ENCODE measurements around the gene RNF113B.

The RNF113B gene

DNA sequence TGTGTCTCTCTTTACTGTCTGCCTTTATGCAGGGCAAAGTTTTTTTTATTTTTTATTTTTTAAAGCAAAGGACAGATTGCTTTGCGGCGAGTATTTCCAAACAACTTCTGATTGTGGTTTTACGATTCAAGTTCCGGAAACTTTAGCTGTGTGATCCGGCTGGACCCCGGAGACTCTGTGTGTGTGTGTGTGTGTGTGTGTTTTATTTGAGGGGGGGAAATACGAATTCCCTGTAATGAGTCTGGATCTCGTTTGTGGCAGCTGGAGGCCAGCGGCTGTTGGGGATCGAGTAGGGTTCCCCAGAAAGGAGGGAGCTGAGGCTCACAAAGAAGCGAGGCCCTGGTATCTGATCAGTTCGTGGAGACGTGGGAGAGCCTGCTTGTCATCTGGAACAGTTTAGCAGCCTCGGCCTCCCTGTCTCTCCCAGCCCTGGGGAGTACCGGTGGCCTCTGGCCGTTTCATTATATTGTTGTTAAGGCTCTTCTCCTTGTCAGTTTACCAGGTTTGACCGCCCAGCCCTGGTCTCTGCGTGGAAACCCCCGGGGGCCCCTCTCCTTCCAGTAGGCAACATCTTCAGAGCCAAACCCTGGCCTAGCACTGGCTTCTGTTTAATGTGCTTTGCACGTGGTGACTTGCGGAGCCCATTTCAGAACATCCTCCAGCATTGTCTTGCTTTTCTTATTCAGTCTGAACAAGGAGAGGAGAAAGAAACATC is 32.9 kb downstream of the RNF113B start:
- Histone ChIP-seq H3K4me3 (ENCODE audit: severe bottlenecking) (peak overlapping the region; percentile 80), H3K27me3 (ENCODE audit: insufficient read depth, poor library complexity, severe bottlenecking) (no peaks in the 10 kb centered on the region), H3K36me3 (ENCODE audit: low read depth) (no peaks in the 10 kb centered on the region), H3K4me1 (ENCODE audit: insufficient read depth, poor library complexity, severe bottlenecking) (peaks cover 9% of the 10 kb centered on the region), H3K9me3 (ENCODE audit: severe bottlenecking) (no peaks in the 10 kb centered on the region), H3K27ac (ENCODE audit: poor library complexity, severe bottlenecking) (peak overlapping the region; percentile 36)
- ATAC-seq (ENCODE audit: low read depth) (peak; percentile 11; the same call in 1 of the 3 replicates), DNase-seq (ENCODE audit: low spot score) (no peak)
- TF ChIP-seq, protein P1, sequence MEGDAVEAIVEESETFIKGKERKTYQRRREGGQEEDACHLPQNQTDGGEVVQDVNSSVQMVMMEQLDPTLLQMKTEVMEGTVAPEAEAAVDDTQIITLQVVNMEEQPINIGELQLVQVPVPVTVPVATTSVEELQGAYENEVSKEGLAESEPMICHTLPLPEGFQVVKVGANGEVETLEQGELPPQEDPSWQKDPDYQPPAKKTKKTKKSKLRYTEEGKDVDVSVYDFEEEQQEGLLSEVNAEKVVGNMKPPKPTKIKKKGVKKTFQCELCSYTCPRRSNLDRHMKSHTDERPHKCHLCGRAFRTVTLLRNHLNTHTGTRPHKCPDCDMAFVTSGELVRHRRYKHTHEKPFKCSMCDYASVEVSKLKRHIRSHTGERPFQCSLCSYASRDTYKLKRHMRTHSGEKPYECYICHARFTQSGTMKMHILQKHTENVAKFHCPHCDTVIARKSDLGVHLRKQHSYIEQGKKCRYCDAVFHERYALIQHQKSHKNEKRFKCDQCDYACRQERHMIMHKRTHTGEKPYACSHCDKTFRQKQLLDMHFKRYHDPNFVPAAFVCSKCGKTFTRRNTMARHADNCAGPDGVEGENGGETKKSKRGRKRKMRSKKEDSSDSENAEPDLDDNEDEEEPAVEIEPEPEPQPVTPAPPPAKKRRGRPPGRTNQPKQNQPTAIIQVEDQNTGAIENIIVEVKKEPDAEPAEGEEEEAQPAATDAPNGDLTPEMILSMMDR (IDR thresholded peaks at IDR 0.05; ENCODE audit: poor library complexity, severe bottlenecking): no peak

DNA sequence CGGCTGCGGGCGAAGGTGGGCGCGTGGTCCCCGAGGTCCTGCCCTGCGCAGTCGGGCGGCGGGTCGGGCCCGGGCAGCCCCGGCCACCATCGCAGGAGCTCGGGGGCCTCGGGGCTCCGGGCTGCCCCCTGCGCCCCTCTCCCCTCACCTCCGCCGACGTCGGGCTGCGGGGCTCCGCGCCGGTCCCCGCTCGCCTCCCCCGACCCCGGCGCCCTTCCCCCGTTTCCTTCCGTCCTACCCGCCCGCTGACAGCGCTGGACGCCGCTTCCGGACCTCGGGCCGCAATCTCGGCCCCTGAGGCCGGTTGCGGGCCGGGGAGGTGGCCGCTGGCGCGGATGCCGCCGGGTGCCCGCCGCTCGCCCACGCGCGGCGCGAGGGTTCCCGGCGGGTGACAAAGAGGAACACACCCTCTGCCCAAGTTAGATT is 33.5 kb downstream of the RNF113B start:
- Histone ChIP-seq H3K36me3 (ENCODE audit: low read depth) (no peaks in the 10 kb centered on the region), H3K27me3 (ENCODE audit: insufficient read depth, poor library complexity, severe bottlenecking) (no peaks in the 10 kb centered on the region), H3K4me3 (ENCODE audit: severe bottlenecking) (peak overlapping the region; percentile 80), H3K9me3 (ENCODE audit: severe bottlenecking) (no peaks in the 10 kb centered on the region), H3K4me1 (ENCODE audit: insufficient read depth, poor library complexity, severe bottlenecking) (peaks cover 9% of the 10 kb centered on the region), H3K27ac (ENCODE audit: poor library complexity, severe bottlenecking) (peak overlapping the region; percentile 36)
- TF ChIP-seq, protein P1 (IDR thresholded peaks at IDR 0.05; ENCODE audit: poor library complexity, severe bottlenecking): no peak
- DNase-seq (ENCODE audit: low spot score) (no peak), ATAC-seq (ENCODE audit: low read depth) (no peak; the same call in 2 of the 3 replicates)

DNA sequence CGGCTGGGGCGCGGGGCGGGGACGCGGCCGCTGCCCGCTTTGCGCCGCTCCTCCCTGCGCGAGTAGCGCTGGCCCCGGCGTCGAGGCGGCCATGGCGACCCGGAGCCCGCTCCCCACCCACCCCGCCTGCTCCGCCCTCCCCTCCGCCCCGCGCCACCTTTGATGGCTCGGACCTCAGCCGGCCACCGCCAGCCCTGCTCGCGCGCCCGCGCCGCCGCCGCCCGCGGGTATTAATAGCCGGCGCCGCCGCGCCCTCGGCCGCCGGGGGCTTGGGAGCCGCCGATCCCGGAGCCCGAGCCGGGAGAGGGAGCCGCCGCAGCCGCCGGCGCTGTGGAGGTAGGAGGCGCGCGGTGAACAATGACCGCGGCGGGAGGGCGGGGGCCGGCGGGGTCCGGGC is 33.9 kb downstream of the RNF113B start:
- ATAC-seq (ENCODE audit: low read depth) (peak; percentile 4; the same call in 2 of the 3 replicates), DNase-seq (ENCODE audit: low spot score) (no peak)
- Histone ChIP-seq H3K36me3 (ENCODE audit: low read depth) (no peaks in the 10 kb centered on the region), H3K27ac (ENCODE audit: poor library complexity, severe bottlenecking) (peak overlapping the region; percentile 36), H3K4me3 (ENCODE audit: severe bottlenecking) (peak overlapping the region; percentile 80), H3K9me3 (ENCODE audit: severe bottlenecking) (no peaks in the 10 kb centered on the region), H3K27me3 (ENCODE audit: insufficient read depth, poor library complexity, severe bottlenecking) (no peaks in the 10 kb centered on the region), H3K4me1 (ENCODE audit: insufficient read depth, poor library complexity, severe bottlenecking) (peaks cover 9% of the 10 kb centered on the region)
- TF ChIP-seq, protein P1 (IDR thresholded peaks at IDR 0.05; ENCODE audit: poor library complexity, severe bottlenecking): peak; percentile 59

DNA sequence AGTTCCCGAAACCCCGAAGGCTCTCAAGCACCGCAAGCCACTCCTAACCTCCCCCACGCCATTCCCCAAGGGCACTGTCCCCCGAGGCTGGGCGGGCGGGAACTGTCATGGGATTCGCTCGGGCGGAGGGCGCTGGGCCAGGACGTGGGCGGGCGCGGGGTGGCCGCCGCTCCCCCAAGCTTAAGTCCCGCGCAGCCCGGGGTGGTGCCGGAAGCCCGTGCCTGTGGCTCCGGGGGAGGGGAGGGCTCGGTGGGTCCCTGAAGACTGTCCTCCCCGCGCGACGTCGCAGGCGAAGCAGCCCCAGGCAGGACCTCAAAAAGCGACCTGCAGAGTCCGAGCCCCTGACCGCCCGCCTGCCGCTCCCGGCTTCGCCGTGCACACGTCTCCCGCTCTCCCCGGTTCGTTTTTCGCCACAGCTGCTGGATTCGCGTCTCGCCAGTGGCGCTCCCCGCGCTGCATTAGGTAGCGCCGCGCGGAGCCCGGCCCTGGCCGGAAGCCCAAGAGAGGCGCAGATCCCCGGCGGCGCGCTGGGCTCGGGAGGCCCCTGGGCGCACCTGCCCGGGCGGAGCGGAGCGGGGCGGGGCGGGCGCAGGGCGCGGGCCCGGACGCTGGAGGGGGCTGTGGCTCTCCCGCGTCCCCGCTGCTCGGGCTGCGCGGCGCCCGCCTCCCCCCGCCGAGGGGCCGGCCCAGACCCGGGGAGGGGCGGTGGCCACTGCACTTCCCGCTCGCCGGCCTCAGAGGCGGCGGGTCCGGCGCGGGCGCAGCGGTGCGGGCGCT is 34.5 kb downstream of the RNF113B start, which contains the start of gene FARP1:
Gene FARP1, plus strand, starts transcription at position 715 of the 777 bp plus-strand sequence. CDS start 70,149 bp downstream, outside the sequence.
- ATAC-seq (ENCODE audit: low read depth) (peak; percentile 88), DNase-seq (ENCODE audit: low spot score) (peak; percentile 72)
- peak within 1 kb of the TSS; percentile 80 for H3K4me3 ChIP-seq (ENCODE audit: severe bottlenecking)

More for the DNA sequence above, 34.5 kb downstream of the RNF113B start, which contains the start of gene FARP1:
- Histone ChIP-seq H3K27me3 (ENCODE audit: insufficient read depth, poor library complexity, severe bottlenecking) (no peaks in the 10 kb centered on the region), H3K27ac (ENCODE audit: poor library complexity, severe bottlenecking) (peak within 1 kb of the TSS; percentile 36), H3K36me3 (ENCODE audit: low read depth) (no peaks in the 10 kb centered on the region), H3K9me3 (ENCODE audit: severe bottlenecking) (no peaks in the 10 kb centered on the region), H3K4me1 (ENCODE audit: insufficient read depth, poor library complexity, severe bottlenecking) (peaks cover 9% of the 10 kb centered on the region)
- TF ChIP-seq, protein P1 (IDR thresholded peaks at IDR 0.05; ENCODE audit: poor library complexity, severe bottlenecking): peak; percentile 83
